SU-DHL-6 (cell line): ENCODE data around the gene NENF.

Source experiments
- CTCF ChIP-seq: fragments of 200-600 bp; sonication (generic); IDR thresholded peaks from one replicate; pipeline ENCODE4 v1.5.1; 2017; ENCODE audit warnings: antibody characterized with exemption, mild to moderate bottlenecking, low read length, moderate library complexity; ENCODE audit not compliant: insufficient read depth, poor library complexity, severe bottlenecking
- EZH2phosphoT487 ChIP-seq: fragments of 200-600 bp; sonication (generic), shearing (Covaris generic); conservative IDR thresholded peaks from 2 replicates; pipeline ENCODE4 v1.6.1; 2018; ENCODE audit warnings: mild to moderate bottlenecking, antibody characterized with exemption, low read length, moderate library complexity, mixed read lengths

GRCh38 chr1:212451416-212452322 lies 18.9 kb downstream of the NENF start:
- no peak for TF ChIP-seq CTCF
- no peak for TF ChIP-seq EZH2phosphoT487
